SK-N-SH (cell line): ENCODE measurements around the gene C4orf54. TPM values are rescaled to one million over a fixed set of nuclear protein-coding genes. Genes with fewer than 3 reads are reported as not detected.

Experiments used
- CTCF ChIA-PET: fragments of 300-600, 350-600 bp; formaldehyde crosslinking; extraction: SDS; loops from one replicate; lab custom pipeline; 2021; lab: Yijun Ruan, JAX
- POLR2A ChIA-PET: fragments of 350-600 bp; sonication (Branson Sonifier 250); formaldehyde crosslinking; extraction: SDS; loops from one replicate; lab custom pipeline; 2020; ENCODE audit warnings: antibody characterized with exemption, inconsistent platforms; lab: Yijun Ruan, JAX
- DNase-seq: peaks from one replicate; pipeline ENCODE4 v3.0.0; 2012
- H2AFZ ChIP-seq: fragments of 200-600 bp; sonication (generic); 2 replicates; pipeline ENCODE4 v1.8.1; 2016; ENCODE audit warnings: antibody characterized with exemption, mild to moderate bottlenecking, low read depth
- H3F3A ChIP-seq: fragments of 200-600 bp; sonication (generic); replicated peaks from 2 replicates; pipeline ENCODE3; 2016; ENCODE audit warnings: antibody characterized with exemption, mild to moderate bottlenecking; ENCODE audit not compliant: insufficient read depth
- H3K27ac ChIP-seq, 2 experiments: fragments of 200-500 bp in 1 of 2; fragments of 200-600 bp in 1 of 2; sonication (Bioruptor generic) in 1 of 2; sonication (generic), shearing (Covaris generic) in 1 of 2; 2 replicates each; pipeline versions ENCODE4 v1.5.1 to v1.6.1; 2014 to 2016; ENCODE audit warnings: low read depth in 2 of 2, inconsistent platforms in 1 of 2, low read length in 1 of 2, mild to moderate bottlenecking in 1 of 2, mixed read lengths in 1 of 2
- H3K27me3 ChIP-seq: fragments of 200-600 bp; sonication (generic), shearing (Covaris generic); 2 replicates; pipeline ENCODE4 v1.6.1; 2016; ENCODE audit warnings: mixed run types; ENCODE audit not compliant: insufficient read depth
- H3K36me3 ChIP-seq, 2 experiments: fragments of 200-500 bp in 1 of 2; fragments of 200-600 bp in 1 of 2; sonication (Bioruptor generic) in 1 of 2; sonication (generic) in 1 of 2; replicated peaks in 1 of 2; 2 replicates each; pipeline versions ENCODE3 to v1.5.1; 2014 to 2016; ENCODE audit warnings: low read length in 1 of 2, mild to moderate bottlenecking in 1 of 2; ENCODE audit not compliant: insufficient read depth in 2 of 2, control insufficient read depth in 1 of 2
- H3K4me1 ChIP-seq, 2 experiments: fragments of 200-500 bp in 1 of 2; fragments of 200-600 bp in 1 of 2; sonication (Bioruptor generic) in 1 of 2; sonication (generic), shearing (Covaris generic) in 1 of 2; 2 replicates each; pipeline versions ENCODE4 v1.5.1 to v1.6.1; 2014 to 2016; ENCODE audit warnings: low read depth in 1 of 2, low read length in 1 of 2, mixed run types in 1 of 2; ENCODE audit not compliant: insufficient read depth in 2 of 2, control insufficient read depth in 1 of 2
- H3K4me2 ChIP-seq: fragments of 200-600 bp; sonication (generic), shearing (Covaris generic); 2 replicates; pipeline ENCODE4 v1.6.1; 2017; ENCODE audit warnings: mixed run types
- H3K4me3 ChIP-seq, 2 experiments: fragments of 200-500 bp in 1 of 2; fragments of 200-600 bp in 1 of 2; sonication (Bioruptor generic) in 1 of 2; sonication (generic), shearing (Covaris generic) in 1 of 2; 2 replicates each; pipeline versions ENCODE4 v1.5.1 to v1.8.1; 2014 to 2016; ENCODE audit warnings: low read depth in 2 of 2, inconsistent platforms in 1 of 2, low read length in 1 of 2, mild to moderate bottlenecking in 1 of 2, mixed read lengths in 1 of 2, moderate library complexity in 1 of 2
- H3K79me2 ChIP-seq: fragments of 200-600 bp; sonication (generic); 2 replicates; pipeline ENCODE4 v1.8.1; 2017; ENCODE audit warnings: mild to moderate bottlenecking; ENCODE audit not compliant: insufficient read depth
- H3K9ac ChIP-seq: fragments of 200-600 bp; sonication (generic); 2 replicates; pipeline ENCODE4 v1.6.1; 2017; ENCODE audit warnings: mixed run types
- H3K9me2 ChIP-seq: fragments of 200-600 bp; sonication (generic); 2 replicates; pipeline ENCODE4 v1.6.1; 2017; ENCODE audit warnings: mixed run types
- H3K9me3 ChIP-seq: fragments of 200-600 bp; sonication (generic); 2 replicates; pipeline ENCODE4 v1.6.1; 2017; ENCODE audit warnings: mixed run types, mild to moderate bottlenecking, moderate library complexity
- H4K20me1 ChIP-seq: fragments of 200-600 bp; sonication (generic); 2 replicates; pipeline ENCODE4 v1.6.1; 2017; ENCODE audit warnings: mild to moderate bottlenecking, mixed run types; ENCODE audit not compliant: insufficient read depth
- EZH2phosphoT487 ChIP-seq: fragments of 200-600 bp; sonication (generic); IDR thresholded peaks from 2 replicates; pipeline ENCODE4 v1.6.1; 2017; ENCODE audit warnings: low read depth, mixed run types, mild to moderate bottlenecking, antibody characterized with exemption, moderate library complexity, borderline replicate concordance
- FOSL2 ChIP-seq: IDR thresholded peaks from 2 replicates; pipeline ENCODE4 v1.4.0; 2012; ENCODE audit warnings: low read depth, mild to moderate bottlenecking, moderate library complexity, borderline replicate concordance
- FOXJ3 ChIP-seq: sonication (generic); formaldehyde crosslinking; IDR thresholded peaks from 2 replicates; pipeline ENCODE4 v1.5.1; 2020; ENCODE audit warnings: mild to moderate bottlenecking, missing genetic modification reagents
- GATA2 ChIP-seq: sonication (generic); formaldehyde crosslinking; IDR thresholded peaks from 2 replicates; pipeline ENCODE4 v1.5.0; 2020; ENCODE audit warnings: mild to moderate bottlenecking, missing genetic modification reagents
- MAX ChIP-seq: IDR thresholded peaks from 2 replicates; pipeline ENCODE4 v1.4.0; 2012; ENCODE audit warnings: low read depth
- MEF2A ChIP-seq: IDR thresholded peaks from 2 replicates; pipeline ENCODE4 v1.4.0; 2012; ENCODE audit warnings: low read depth, borderline replicate concordance
- NFIC ChIP-seq: IDR thresholded peaks from 2 replicates; pipeline ENCODE4 v1.4.0; 2012; ENCODE audit warnings: borderline replicate concordance
- NRF1 ChIP-seq: IDR thresholded peaks from 2 replicates; pipeline ENCODE4 v1.6.1; 2012; ENCODE audit warnings: low read depth, mild to moderate bottlenecking, low read length
- PBX3 ChIP-seq: IDR thresholded peaks from 2 replicates; pipeline ENCODE4; 2012
- POLR2AphosphoS5 ChIP-seq: IDR thresholded peaks from 2 replicates; pipeline ENCODE4 v1.6.1; 2012; ENCODE audit warnings: low read depth, low read length
- RAD21 ChIP-seq: IDR thresholded peaks from 2 replicates; pipeline ENCODE4 v1.6.1; 2012; ENCODE audit warnings: mild to moderate bottlenecking, low read length
- RXRA ChIP-seq: IDR thresholded peaks from 2 replicates; pipeline ENCODE4 v1.4.0; 2012; ENCODE audit warnings: low read depth, mild to moderate bottlenecking, borderline replicate concordance
- TAF1 ChIP-seq: IDR thresholded peaks from 2 replicates; pipeline ENCODE4 v1.6.1; 2012; ENCODE audit warnings: low read depth, mild to moderate bottlenecking, low read length, moderate library complexity, borderline replicate concordance
- TEAD4 ChIP-seq: IDR thresholded peaks from 2 replicates; pipeline ENCODE4 v1.4.0; 2012; ENCODE audit warnings: mild to moderate bottlenecking, borderline replicate concordance; ENCODE audit not compliant: insufficient read depth
- WGBS: methylation state at CpG from one replicate; pipeline ENCODE4 v1.1.6; 2017; ENCODE audit warnings: low lambda C conversion rate; 5-methylcytosine and 5-hydroxymethylcytosine counted together
- polyA plus RNA-seq, 3 experiments: library from polyadenylated mRNA; depleted of rRNA; stranded (reverse); fragments of >200 nt; gene quantifications; 2 replicates each; pipeline ENCODE4 v1.2.3, GENCODE V29; 2012
- TF ChIP-seq, protein P1 (sequence below): fragments of 200-600 bp; sonication (generic); IDR thresholded peaks from 2 replicates; pipeline ENCODE4 v1.6.1; 2017; ENCODE audit warnings: antibody characterized with exemption, mild to moderate bottlenecking, moderate library complexity
- TF ChIP-seq, protein P2 (sequence below): fragments of 150-350 bp; IDR thresholded peaks from 2 replicates; pipeline ENCODE4 v1.6.1; 2016; ENCODE audit warnings: mild to moderate bottlenecking, low read depth, low read length
- TF ChIP-seq, protein P3 (sequence below): IDR thresholded peaks from 2 replicates; pipeline ENCODE4 v1.4.0; 2012; ENCODE audit warnings: low read depth, borderline replicate concordance
- TF ChIP-seq, protein P4 (sequence below): IDR thresholded peaks from 2 replicates; pipeline ENCODE4 v1.4.0; 2012; ENCODE audit warnings: low read depth, borderline replicate concordance
- TF ChIP-seq, protein P5 (sequence below): fragments of 150-350 bp; IDR thresholded peaks from 2 replicates; pipeline ENCODE4 v1.6.1; 2017; ENCODE audit warnings: antibody characterized with exemption, low read length, low read depth, borderline replicate concordance

C4orf54 gene
- polyA plus RNA-seq, 1 of the 3 experiments (the other 2 are of a cell fraction) = not detected

DNA sequence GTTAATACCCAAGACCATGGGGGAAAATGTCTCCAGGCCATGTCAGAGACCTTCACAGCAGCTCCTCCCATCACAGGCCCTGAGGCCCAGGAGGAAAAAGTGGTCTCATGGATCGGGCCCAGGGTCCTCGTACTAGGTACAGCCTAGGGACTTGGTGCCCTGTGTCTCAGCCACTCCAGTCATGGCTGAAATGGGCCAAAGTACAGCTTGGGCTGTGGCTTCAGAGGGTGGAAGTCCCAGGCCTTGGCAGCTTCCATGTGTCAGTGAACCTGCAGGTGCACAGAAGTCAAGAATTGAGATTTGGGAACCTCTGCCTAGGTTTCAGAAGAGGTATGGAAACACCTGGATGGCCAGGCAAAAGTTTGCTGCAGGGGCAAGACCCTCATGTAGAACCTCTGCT lies 27.6 kb upstream of the C4orf54 start:
- no CpG with 5 or more reads among the region's 2 CpGs for WGBS
- ChIA-PET POLR2A (no interaction called here), CTCF (no interaction called here)
- H3K36me3 ChIP-seq = no peaks in the 10 kb centered on the region
- H3K9ac ChIP-seq = no peak overlapping the region
- H3F3A ChIP-seq = no peaks in the 10 kb centered on the region
- no peak overlapping the region for H3K4me3 ChIP-seq
- no peaks in the 10 kb centered on the region for H3K79me2 ChIP-seq
- no peaks in the 10 kb centered on the region for H3K27me3 ChIP-seq
- H3K4me1 ChIP-seq = no peaks in the 10 kb centered on the region; a peak in 1 of 4 replicates
- H2AFZ ChIP-seq = no peak overlapping the region
- no peak for DNase-seq
- no peak overlapping the region for H3K4me2 ChIP-seq
- no peaks in the 10 kb centered on the region for H3K9me2 ChIP-seq
- no peak overlapping the region for H3K27ac ChIP-seq
- TF ChIP-seq, protein P1, sequence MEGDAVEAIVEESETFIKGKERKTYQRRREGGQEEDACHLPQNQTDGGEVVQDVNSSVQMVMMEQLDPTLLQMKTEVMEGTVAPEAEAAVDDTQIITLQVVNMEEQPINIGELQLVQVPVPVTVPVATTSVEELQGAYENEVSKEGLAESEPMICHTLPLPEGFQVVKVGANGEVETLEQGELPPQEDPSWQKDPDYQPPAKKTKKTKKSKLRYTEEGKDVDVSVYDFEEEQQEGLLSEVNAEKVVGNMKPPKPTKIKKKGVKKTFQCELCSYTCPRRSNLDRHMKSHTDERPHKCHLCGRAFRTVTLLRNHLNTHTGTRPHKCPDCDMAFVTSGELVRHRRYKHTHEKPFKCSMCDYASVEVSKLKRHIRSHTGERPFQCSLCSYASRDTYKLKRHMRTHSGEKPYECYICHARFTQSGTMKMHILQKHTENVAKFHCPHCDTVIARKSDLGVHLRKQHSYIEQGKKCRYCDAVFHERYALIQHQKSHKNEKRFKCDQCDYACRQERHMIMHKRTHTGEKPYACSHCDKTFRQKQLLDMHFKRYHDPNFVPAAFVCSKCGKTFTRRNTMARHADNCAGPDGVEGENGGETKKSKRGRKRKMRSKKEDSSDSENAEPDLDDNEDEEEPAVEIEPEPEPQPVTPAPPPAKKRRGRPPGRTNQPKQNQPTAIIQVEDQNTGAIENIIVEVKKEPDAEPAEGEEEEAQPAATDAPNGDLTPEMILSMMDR = no peak
- no peak for TF ChIP-seq NRF1
- no peak for TF ChIP-seq NFIC
- no peak for TF ChIP-seq POLR2AphosphoS5
- TF ChIP-seq TAF1 = no peak
- TF ChIP-seq EZH2phosphoT487 = no peak
- TF ChIP-seq TEAD4 = no peak
- TF ChIP-seq, protein P2, sequence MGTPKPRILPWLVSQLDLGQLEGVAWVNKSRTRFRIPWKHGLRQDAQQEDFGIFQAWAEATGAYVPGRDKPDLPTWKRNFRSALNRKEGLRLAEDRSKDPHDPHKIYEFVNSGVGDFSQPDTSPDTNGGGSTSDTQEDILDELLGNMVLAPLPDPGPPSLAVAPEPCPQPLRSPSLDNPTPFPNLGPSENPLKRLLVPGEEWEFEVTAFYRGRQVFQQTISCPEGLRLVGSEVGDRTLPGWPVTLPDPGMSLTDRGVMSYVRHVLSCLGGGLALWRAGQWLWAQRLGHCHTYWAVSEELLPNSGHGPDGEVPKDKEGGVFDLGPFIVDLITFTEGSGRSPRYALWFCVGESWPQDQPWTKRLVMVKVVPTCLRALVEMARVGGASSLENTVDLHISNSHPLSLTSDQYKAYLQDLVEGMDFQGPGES = no peak
- H4K20me1 ChIP-seq = no peaks in the 10 kb centered on the region
- no peaks in the 10 kb centered on the region for H3K9me3 ChIP-seq

DNA sequence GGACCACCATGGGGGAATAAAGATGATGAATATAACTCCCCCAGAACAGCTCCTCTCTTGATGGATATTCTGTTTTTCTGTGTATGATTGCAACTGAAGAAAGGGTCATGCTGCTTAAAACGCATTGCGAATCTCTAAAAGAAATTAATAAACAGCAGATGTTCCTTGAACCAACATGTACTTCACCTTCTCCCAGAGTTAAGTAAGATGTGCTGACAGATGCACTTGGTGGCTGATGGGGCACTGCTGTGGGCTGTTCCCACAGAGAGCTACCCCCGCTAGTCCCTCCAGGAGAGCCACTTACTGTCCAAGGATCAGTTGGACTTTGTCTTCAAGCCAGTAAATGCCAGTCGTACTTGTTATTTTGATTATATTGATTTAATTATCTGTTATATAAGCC lies 26.3 kb upstream of the C4orf54 start:
- H3K36me3 ChIP-seq = no peaks in the 10 kb centered on the region
- no peaks in the 10 kb centered on the region for H3K27me3 ChIP-seq
- H3K27ac ChIP-seq = no peak overlapping the region
- POLR2A ChIA-PET = no interaction called here
- no peak overlapping the region for H3K4me3 ChIP-seq
- H3K4me2 ChIP-seq = no peak overlapping the region
- TF ChIP-seq MAX (no peak), RAD21 (no peak), FOSL2 (no peak), FOXJ3 (no peak), PBX3 (no peak), NFIC (no peak), MEF2A (no peak), RXRA (no peak), GATA2 (CRISPR knock-in tag) (no peak), TAF1 (no peak)
- TF ChIP-seq, protein P3, sequence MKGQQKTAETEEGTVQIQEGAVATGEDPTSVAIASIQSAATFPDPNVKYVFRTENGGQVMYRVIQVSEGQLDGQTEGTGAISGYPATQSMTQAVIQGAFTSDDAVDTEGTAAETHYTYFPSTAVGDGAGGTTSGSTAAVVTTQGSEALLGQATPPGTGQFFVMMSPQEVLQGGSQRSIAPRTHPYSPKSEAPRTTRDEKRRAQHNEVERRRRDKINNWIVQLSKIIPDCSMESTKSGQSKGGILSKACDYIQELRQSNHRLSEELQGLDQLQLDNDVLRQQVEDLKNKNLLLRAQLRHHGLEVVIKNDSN = no peak
- TF ChIP-seq, protein P4, sequence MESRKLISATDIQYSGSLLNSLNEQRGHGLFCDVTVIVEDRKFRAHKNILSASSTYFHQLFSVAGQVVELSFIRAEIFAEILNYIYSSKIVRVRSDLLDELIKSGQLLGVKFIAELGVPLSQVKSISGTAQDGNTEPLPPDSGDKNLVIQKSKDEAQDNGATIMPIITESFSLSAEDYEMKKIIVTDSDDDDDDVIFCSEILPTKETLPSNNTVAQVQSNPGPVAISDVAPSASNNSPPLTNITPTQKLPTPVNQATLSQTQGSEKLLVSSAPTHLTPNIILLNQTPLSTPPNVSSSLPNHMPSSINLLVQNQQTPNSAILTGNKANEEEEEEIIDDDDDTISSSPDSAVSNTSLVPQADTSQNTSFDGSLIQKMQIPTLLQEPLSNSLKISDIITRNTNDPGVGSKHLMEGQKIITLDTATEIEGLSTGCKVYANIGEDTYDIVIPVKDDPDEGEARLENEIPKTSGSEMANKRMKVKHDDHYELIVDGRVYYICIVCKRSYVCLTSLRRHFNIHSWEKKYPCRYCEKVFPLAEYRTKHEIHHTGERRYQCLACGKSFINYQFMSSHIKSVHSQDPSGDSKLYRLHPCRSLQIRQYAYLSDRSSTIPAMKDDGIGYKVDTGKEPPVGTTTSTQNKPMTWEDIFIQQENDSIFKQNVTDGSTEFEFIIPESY = no peak
- TF ChIP-seq, protein P5, sequence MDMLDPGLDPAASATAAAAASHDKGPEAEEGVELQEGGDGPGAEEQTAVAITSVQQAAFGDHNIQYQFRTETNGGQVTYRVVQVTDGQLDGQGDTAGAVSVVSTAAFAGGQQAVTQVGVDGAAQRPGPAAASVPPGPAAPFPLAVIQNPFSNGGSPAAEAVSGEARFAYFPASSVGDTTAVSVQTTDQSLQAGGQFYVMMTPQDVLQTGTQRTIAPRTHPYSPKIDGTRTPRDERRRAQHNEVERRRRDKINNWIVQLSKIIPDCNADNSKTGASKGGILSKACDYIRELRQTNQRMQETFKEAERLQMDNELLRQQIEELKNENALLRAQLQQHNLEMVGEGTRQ = no peak
- no peaks in the 10 kb centered on the region; a peak in 1 of 4 replicates for H3K4me1 ChIP-seq
- no peaks in the 10 kb centered on the region for H4K20me1 ChIP-seq
- H3K9me3 ChIP-seq = no peaks in the 10 kb centered on the region
- no peaks in the 10 kb centered on the region for H3K79me2 ChIP-seq
- CTCF ChIA-PET = interaction anchor here (1.5 kb wide), 1 partner anchor 124 kb away, joined by 3 read pairs; no protein-coding TSS in a partner anchor
- no peak overlapping the region for H2AFZ ChIP-seq
- H3K9ac ChIP-seq = no peak overlapping the region
- 55% methylated on average over 4 of the region's 4 CpGs for WGBS
- no peaks in the 10 kb centered on the region for H3F3A ChIP-seq
- H3K9me2 ChIP-seq = no peaks in the 10 kb centered on the region
- DNase-seq = no peak
